K562 (cell line): Measurements from ENCODE around the gene LOC101059915.

Experiments
- ATAC-seq: fragments of 200-7000 bp; cut with Tn5 transposase; 3 replicates; pipeline ENCODE4 v1.9.1; 2020; ENCODE audit warnings: moderate library complexity
- BruUV-seq: library from RNA; stranded (reverse); fragments of 400-500 nt; replicated peaks from 2 replicates; lab custom pipeline; 2021; lab: Mats Ljungman, UMichigan
- CTCF ChIA-PET: fragments of 300-600 bp; formaldehyde crosslinking; extraction: SDS; loops from one replicate; lab custom pipeline; 2021; ENCODE audit warnings: low intra/inter-chr PET ratio; lab: Yijun Ruan, JAX
- POLR2A ChIA-PET: fragments of 300-600, 350-650 bp; sonication (Branson Sonifier 250); formaldehyde crosslinking; extraction: SDS; loops from one replicate; lab custom pipeline; 2021; ENCODE audit warnings: antibody characterized with exemption, inconsistent platforms; lab: Yijun Ruan, JAX
- DNase-seq, 4 experiments: peaks; one replicate each; pipeline versions ENCODE4 v3.0.0 to v3.0.0-alpha.2; 2011 to 2018; ENCODE audit warnings: low spot score in 3 of 4, mixed read lengths in 3 of 4; ENCODE audit errors: extremely low read depth in 1 of 4
- FAIRE-seq: peaks from 2 replicates; lab custom pipeline; 2011; peaks lifted over from hg19 to GRCh38; lab: Jason Lieb, UNC
- H2AFZ ChIP-seq: 2 replicates; pipeline ENCODE4 v1.6.0; 2011; ENCODE audit warnings: low read depth, low read length, control low read depth, inconsistent platforms
- H3K27ac ChIP-seq: fragments of 200-600 bp; 3 replicates; pipeline ENCODE4 v1.8.0; 2011; ENCODE audit warnings: low read depth, mild to moderate bottlenecking, control low read depth, inconsistent platforms, low read length, moderate library complexity, mixed read lengths; ENCODE audit errors: extremely low read depth
- H3K27me3 ChIP-seq, 2 experiments: fragments of 300-600 bp in 1 of 2; 2 replicates in 1 of 2; 3 replicates in 1 of 2; pipeline versions ENCODE4 v1.6.0 to v1.8.0; 2011; ENCODE audit warnings: inconsistent platforms in 2 of 2, low read length in 2 of 2, mild to moderate bottlenecking in 1 of 2, mixed read lengths in 1 of 2, moderate library complexity in 1 of 2; ENCODE audit not compliant: control insufficient read depth in 2 of 2, insufficient read depth in 2 of 2
- H3K36me3 ChIP-seq: fragments of 300-600 bp; 3 replicates; pipeline ENCODE4 v1.8.0; 2011; ENCODE audit warnings: mild to moderate bottlenecking, low read length, inconsistent platforms; ENCODE audit not compliant: control insufficient read depth, insufficient read depth
- H3K4me1 ChIP-seq, 2 experiments: fragments of 200-600 bp in 1 of 2; replicated peaks in 1 of 2; 2 replicates in 1 of 2; 3 replicates in 1 of 2; pipeline versions ENCODE4 v1.5.1 to v1.8.0; 2011; ENCODE audit warnings: inconsistent platforms in 2 of 2, low read length in 2 of 2, mild to moderate bottlenecking in 1 of 2, mixed read lengths in 1 of 2, moderate library complexity in 1 of 2; ENCODE audit not compliant: control insufficient read depth in 2 of 2, insufficient read depth in 2 of 2
- H3K4me2 ChIP-seq: 2 replicates; pipeline ENCODE4 v1.6.1; 2011; ENCODE audit warnings: low read length, control low read depth, inconsistent platforms, mixed read lengths; ENCODE audit not compliant: insufficient read depth
- H3K4me3 ChIP-seq: fragments of 200-600 bp; sonication (generic), shearing (Covaris generic); 2 replicates; pipeline ENCODE4 v1.5.1; 2016; ENCODE audit warnings: control low read depth, inconsistent platforms
- H3K79me2 ChIP-seq: fragments of 200-600 bp; 3 replicates; pipeline ENCODE4 v1.8.0; 2011; ENCODE audit warnings: low read length, inconsistent platforms; ENCODE audit not compliant: control insufficient read depth, insufficient read depth
- H3K9ac ChIP-seq, 2 experiments: 2 replicates each; pipeline versions ENCODE4 v1.6.0 to v1.6.1; 2011; ENCODE audit warnings: low read depth in 2 of 2, low read length in 2 of 2, control low read depth in 1 of 2, inconsistent platforms in 1 of 2, mild to moderate bottlenecking in 1 of 2, mixed read lengths in 1 of 2; ENCODE audit not compliant: insufficient read depth in 1 of 2
- H3K9me1 ChIP-seq: one replicate; pipeline ENCODE4 v1.6.0; 2011; ENCODE audit warnings: inconsistent platforms, mild to moderate bottlenecking, low read length, moderate library complexity; ENCODE audit not compliant: control insufficient read depth, insufficient read depth
- H3K9me3 ChIP-seq: replicated peaks from 2 replicates; pipeline ENCODE4 v1.5.1; 2011; ENCODE audit warnings: low read depth, low read length, inconsistent platforms; ENCODE audit not compliant: control insufficient read depth, insufficient read depth
- H4K20me1 ChIP-seq: replicated peaks from 2 replicates; pipeline ENCODE4 v1.6.1; 2011; ENCODE audit warnings: low read length, inconsistent platforms, mixed read lengths; ENCODE audit not compliant: control insufficient read depth, insufficient read depth
- ATF7 ChIP-seq: fragments of 450-650 bp; IDR thresholded peaks from 2 replicates; pipeline ENCODE4 v1.7.1; 2014; ENCODE audit warnings: mild to moderate bottlenecking, moderate library complexity
- BMI1 ChIP-seq: fragments of 150-350 bp; IDR thresholded peaks from 2 replicates; pipeline ENCODE4 v1.6.1; 2014; ENCODE audit warnings: low read length
- BRCA1 ChIP-seq, 2 experiments: fragments of 450-650 bp in 1 of 2; sonication (generic) in 1 of 2; formaldehyde crosslinking in 1 of 2; IDR thresholded peaks; 2 replicates each; pipeline versions ENCODE4 v1.5.0 to v1.6.1; 2017 to 2020; ENCODE audit warnings: mild to moderate bottlenecking in 1 of 2, missing genetic modification reagents in 1 of 2
- EWSR1 ChIP-seq: fragments of 450-650 bp; IDR thresholded peaks from 2 replicates; pipeline ENCODE4 v1.6.1; 2018; ENCODE audit warnings: borderline replicate concordance, mild to moderate bottlenecking, low read depth, moderate library complexity; ENCODE audit not compliant: partially characterized antibody
- FOXM1 ChIP-seq, 2 experiments: fragments of 450-650 bp in 1 of 2; sonication (generic) in 1 of 2; formaldehyde crosslinking in 1 of 2; IDR thresholded peaks; 2 replicates each; pipeline versions ENCODE4 v1.6.1 to v1.9.0; 2017 to 2022; ENCODE audit warnings: low read depth in 2 of 2, mild to moderate bottlenecking in 2 of 2, missing genetic modification reagents in 1 of 2, moderate library complexity in 1 of 2
- HDAC3 ChIP-seq: fragments of 450-650 bp; IDR thresholded peaks from 2 replicates; pipeline ENCODE4 v1.6.1; 2018; ENCODE audit warnings: borderline replicate concordance, mild to moderate bottlenecking, moderate library complexity; ENCODE audit not compliant: partially characterized antibody
- HMG20B ChIP-seq: fragments of 250-450 bp; sonication (Bioruptor Pico); IDR thresholded peaks from 2 replicates; pipeline ENCODE4 v1.5.0; 2021; ENCODE audit warnings: mild to moderate bottlenecking
- LCOR ChIP-seq: sonication (generic); formaldehyde crosslinking; IDR thresholded peaks from 2 replicates; pipeline ENCODE4 v1.8.0; 2022; ENCODE audit warnings: mild to moderate bottlenecking, missing genetic modification reagents
- NFE2 ChIP-seq: IDR thresholded peaks from 2 replicates; pipeline ENCODE4 v1.6.1; 2014; ENCODE audit warnings: antibody characterized with exemption, low read depth
- POLR2H ChIP-seq: IDR thresholded peaks from 2 replicates; pipeline ENCODE4 v1.6.1; 2016; ENCODE audit warnings: missing genetic modification characterization, low read depth, mild to moderate bottlenecking, control low read depth, missing compliant biosample characterization, moderate library complexity
- RAD21 ChIP-seq, 2 experiments: fragments of 250-450 bp in 1 of 2; fragments of 450-650 bp in 1 of 2; sonication (Bioruptor Pico) in 1 of 2; formaldehyde crosslinking in 1 of 2; IDR thresholded peaks in 1 of 2; conservative IDR thresholded peaks in 1 of 2; 2 replicates each; pipeline versions ENCODE4 v1.4.0 to v1.8.0; 2020 to 2022; ENCODE audit warnings: mild to moderate bottlenecking in 2 of 2, moderate library complexity in 1 of 2
- RBFOX2 ChIP-seq: fragments of 200-400 bp; formaldehyde crosslinking; IDR thresholded peaks from 2 replicates; pipeline ENCODE4 v1.6.1; 2017; ENCODE audit warnings: low read depth, mild to moderate bottlenecking, low read length, moderate library complexity
- RFX5 ChIP-seq: IDR thresholded peaks from 2 replicates; pipeline ENCODE4 v1.6.1; 2011; ENCODE audit warnings: low read depth, mild to moderate bottlenecking, improper control_type of control experiment, low read length
- TCF7 ChIP-seq: sonication (generic); IDR thresholded peaks from 2 replicates; pipeline ENCODE4 v1.6.1; 2016; ENCODE audit warnings: antibody characterized with exemption, borderline replicate concordance
- ZBED1 ChIP-seq: IDR thresholded peaks from 2 replicates; pipeline ENCODE4 v1.6.1; 2014
- WGBS: fragments of 100-300 bp; shearing (Covaris generic); methylation state at CpG from one replicate; pipeline ENCODE4 v1.1.6; 2016; ENCODE audit warnings: low coverage, mixed read lengths; ENCODE audit not compliant: insufficient coverage; ENCODE audit errors: missing lambda C conversion rate; 5-methylcytosine and 5-hydroxymethylcytosine counted together
- in situ Hi-C: fragments of 300-500 bp; cut with MboI; formaldehyde crosslinking; loops from 4 replicates; pipeline ENCODE4 v1.15.0; 2018; ENCODE audit warnings: inconsistent platforms, mixed read lengths
- intact Hi-C: fragments of 100-400 bp; cut with micrococcal nuclease; formaldehyde crosslinking; loops from 2 replicates; pipeline ENCODE4 v1.14.2; 2022
- TF ChIP-seq, protein P1 (sequence below): fragments of 450-650 bp; IDR thresholded peaks from 2 replicates; pipeline ENCODE4 v1.6.1; 2014; ENCODE audit warnings: low read depth, mild to moderate bottlenecking, moderate library complexity, borderline replicate concordance
- TF ChIP-seq, protein P2 (sequence below): fragments of 250-450 bp; sonication (Bioruptor Pico); IDR thresholded peaks from 2 replicates; pipeline ENCODE4 v1.6.1; 2021; ENCODE audit warnings: mild to moderate bottlenecking
- TF ChIP-seq, protein P3 (sequence below): fragments of 250-450 bp; sonication (Bioruptor Pico); IDR thresholded peaks from 2 replicates; pipeline ENCODE4 v1.8.0; 2021; ENCODE audit warnings: moderate library complexity, mild to moderate bottlenecking, inconsistent platforms

Gene LOC101059915

DNA sequence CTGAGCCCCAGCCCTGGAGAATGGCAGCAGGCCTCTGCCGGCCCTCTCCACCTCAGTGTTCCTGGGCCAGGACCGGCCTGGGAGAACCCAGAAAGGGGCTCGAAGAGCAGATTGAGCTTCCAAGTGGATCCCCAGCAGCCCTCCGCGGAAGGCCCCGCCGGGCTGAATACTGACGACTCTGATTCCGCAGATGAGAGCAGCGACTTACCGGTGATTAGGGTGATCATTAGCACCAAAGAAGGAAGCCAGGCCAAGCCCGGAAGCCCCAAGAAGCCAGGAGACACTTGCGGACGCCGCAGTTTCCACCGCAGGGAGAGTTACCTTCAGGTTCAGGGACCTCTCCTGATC is 876 bp downstream of the LOC101059915 start:
- no peaks in the 10 kb centered on the region for H3K36me3 ChIP-seq
- H3K9ac ChIP-seq, result no peak overlapping the region; a peak in 1 of 4 replicates
- peaks cover 0 to 16% of the 10 kb centered on the region in 2 experiments; a peak in 3 of 5 replicates for H3K4me1 ChIP-seq
- ATAC-seq (no peak), DNase-seq (no peak), FAIRE-seq (no peak)
- peaks cover 0 to 26% of the 10 kb centered on the region in 2 experiments; a peak in 2 of 5 replicates for H3K27me3 ChIP-seq
- no TSS peak for BruUV-seq
- H4K20me1 ChIP-seq, result no peaks in the 10 kb centered on the region
- no peaks in the 10 kb centered on the region for H3K9me3 ChIP-seq
- CTCF ChIA-PET, result no interaction called here
- 55% methylated on average over 6 of the region's 16 CpGs for WGBS
- H3K79me2 ChIP-seq, result no peaks in the 10 kb centered on the region
- H2AFZ ChIP-seq, result no peak overlapping the region
- intact Hi-C loops, result no loop called here
- no peak overlapping the region for H3K4me3 ChIP-seq
- no peak for TF ChIP-seq ATF7
- TF ChIP-seq NFE2, result no peak
- TF ChIP-seq HDAC3, result no peak
- no peak for TF ChIP-seq RBFOX2
- no peak for TF ChIP-seq LCOR
- TF ChIP-seq, protein P1, sequence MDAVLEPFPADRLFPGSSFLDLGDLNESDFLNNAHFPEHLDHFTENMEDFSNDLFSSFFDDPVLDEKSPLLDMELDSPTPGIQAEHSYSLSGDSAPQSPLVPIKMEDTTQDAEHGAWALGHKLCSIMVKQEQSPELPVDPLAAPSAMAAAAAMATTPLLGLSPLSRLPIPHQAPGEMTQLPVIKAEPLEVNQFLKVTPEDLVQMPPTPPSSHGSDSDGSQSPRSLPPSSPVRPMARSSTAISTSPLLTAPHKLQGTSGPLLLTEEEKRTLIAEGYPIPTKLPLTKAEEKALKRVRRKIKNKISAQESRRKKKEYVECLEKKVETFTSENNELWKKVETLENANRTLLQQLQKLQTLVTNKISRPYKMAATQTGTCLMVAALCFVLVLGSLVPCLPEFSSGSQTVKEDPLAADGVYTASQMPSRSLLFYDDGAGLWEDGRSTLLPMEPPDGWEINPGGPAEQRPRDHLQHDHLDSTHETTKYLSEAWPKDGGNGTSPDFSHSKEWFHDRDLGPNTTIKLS, result no peak
- TF ChIP-seq, protein P2, sequence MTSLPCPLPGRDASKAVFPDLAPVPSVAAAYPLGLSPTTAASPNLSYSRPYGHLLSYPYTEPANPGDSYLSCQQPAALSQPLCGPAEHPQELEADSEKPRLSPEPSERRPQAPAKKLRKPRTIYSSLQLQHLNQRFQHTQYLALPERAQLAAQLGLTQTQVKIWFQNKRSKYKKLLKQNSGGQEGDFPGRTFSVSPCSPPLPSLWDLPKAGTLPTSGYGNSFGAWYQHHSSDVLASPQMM (CRISPR knock-in tag), result no peak
- TF ChIP-seq HMG20B (CRISPR knock-in tag), result no peak
- no peak for TF ChIP-seq TCF7
- no peak for TF ChIP-seq RFX5
- no peak for TF ChIP-seq BRCA1 (IDR thresholded peaks at IDR 0.05)
- no peak for TF ChIP-seq BRCA1 (CRISPR knock-in tag; IDR thresholded peaks at IDR 0.05)
- TF ChIP-seq, protein P3, sequence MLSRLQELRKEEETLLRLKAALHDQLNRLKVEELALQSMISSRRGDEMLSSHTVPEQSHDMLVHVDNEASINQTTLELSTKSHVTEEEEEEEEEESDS (CRISPR knock-in tag), result no peak
- no peak for TF ChIP-seq EWSR1
- TF ChIP-seq ZBED1, result no peak
- no peak for TF ChIP-seq RAD21 (CRISPR knock-in tag; conservative IDR thresholded peaks at IDR 0.05 in 1 of 2, IDR thresholded peaks at IDR 0.05 in 1 of 2)
- no peak for TF ChIP-seq POLR2H (tag)
- TF ChIP-seq BMI1, result no peak
- no peak for TF ChIP-seq FOXM1 (IDR thresholded peaks at IDR 0.05; ENCODE audit: low read depth)
- no peak for TF ChIP-seq FOXM1 (CRISPR knock-in tag; IDR thresholded peaks at IDR 0.05; ENCODE audit: low read depth)
- no peaks in the 10 kb centered on the region for H3K9me1 ChIP-seq
- no peak overlapping the region for H3K4me2 ChIP-seq
- in situ Hi-C loops, result loop anchor here (25.0 kb wide), 1 partner anchor 194 kb away; no protein-coding TSS in a partner anchor
- H3K27ac ChIP-seq, result no peak overlapping the region
- POLR2A ChIA-PET, result no interaction called here
